GM21825 (cell line): Measurements from ENCODE around the gene PRR23E.

Source experiments
- ATAC-seq: cut with Tn5 transposase; IDR thresholded peaks from one replicate; pipeline ENCODE4 v1.9.1; 2021; ENCODE audit warnings: mild to moderate bottlenecking, moderate library complexity; ENCODE audit not compliant: unreplicated experiment

The PRR23E gene

GRCh38 chr3:127183931-127184869, 8.7 kb upstream of the PRR23E start:
- no peak for ATAC-seq

- no peak for ATAC-seq
These were observed 8.1 kb upstream of the PRR23E start for GRCh38 chr3:127184870-127185216.

- ATAC-seq, result no peak
These were observed 7.7 kb upstream of the PRR23E start for GRCh38 chr3:127185268-127185667.

GRCh38 chr3:127185962-127186674, 6.8 kb upstream of the PRR23E start:
- ATAC-seq, result no peak

- ATAC-seq, result no peak
These were observed 5.6 kb upstream of the PRR23E start for GRCh38 chr3:127187316-127187715.

- ATAC-seq, result no peak
These were observed 410 bp downstream of the PRR23E start for GRCh38 chr3:127193341-127193740.

- no peak for ATAC-seq
These were observed 844 bp downstream of the PRR23E start for GRCh38 chr3:127193775-127194174.

- ATAC-seq, result no peak
These were observed 1.8 kb downstream of the PRR23E start for GRCh38 chr3:127194601-127195187.

GRCh38 chr3:127195417-127195816, 2.5 kb downstream of the PRR23E start:
- ATAC-seq, result no peak

GRCh38 chr3:127196002-127196401, 3.1 kb downstream of the PRR23E start:
- ATAC-seq, result no peak

GRCh38 chr3:127196466-127197299, 3.8 kb downstream of the PRR23E start:
- no peak for ATAC-seq

- ATAC-seq, result no peak
These were observed 4.6 kb downstream of the PRR23E start for GRCh38 chr3:127197300-127198189.

GRCh38 chr3:127200086-127200691, 7.3 kb downstream of the PRR23E start:
- no peak for ATAC-seq

- ATAC-seq, result no peak
These were observed 10.1 kb downstream of the PRR23E start for GRCh38 chr3:127203024-127203423.

- ATAC-seq, result no peak
These were observed 12.1 kb downstream of the PRR23E start for GRCh38 chr3:127204841-127205582.

GRCh38 chr3:127206154-127206553, 13.2 kb downstream of the PRR23E start:
- no peak for ATAC-seq

GRCh38 chr3:127206611-127207516, 13.9 kb downstream of the PRR23E start:
- no peak for ATAC-seq
